Thyroid gland (tissue), 4 donors: ENCODE results near the gene TTLL8.

Source experiments
- CTCF ChIP-seq, 6 experiments: fragments of 200-600 bp in 3 of 6; fragments of 450-650 bp in 3 of 6; sonication (generic) in 3 of 6; IDR thresholded peaks; one replicate each; pipeline ENCODE4 v1.5.1; 2016 to 2019; ENCODE audit warnings: antibody characterized with exemption in 6 of 6, mild to moderate bottlenecking in 2 of 6, inconsistent platforms in 1 of 6, moderate library complexity in 1 of 6
- POLR2A ChIP-seq, 2 donors: fragments of 450-650 bp; IDR thresholded peaks; one replicate each; pipeline ENCODE4 v1.6.1; 2017; ENCODE audit warnings: antibody characterized with exemption in 2 of 2, mild to moderate bottlenecking in 2 of 2, moderate library complexity in 1 of 2

- TF ChIP-seq CTCF (IDR thresholded peaks at IDR 0.05) (no peak), POLR2A (IDR thresholded peaks at IDR 0.05) (no peak)
These were observed 85.7 kb downstream of the TTLL8 start for GRCh38 chr22:49972163-49973017.
